HFFc6 (cell line): Measurements from ENCODE around the gene CHD1. TPM values are rescaled to one million over a fixed set of nuclear protein-coding genes. Genes with fewer than 3 reads are reported as not detected.

ENCODE experiments used
- DNase-seq: peaks from one replicate; pipeline ENCODE4 v3.0.0-alpha.2; 2018
- H3K27ac Mint-ChIP-seq: 2 replicates; pipeline ENCODE4 v1.8.0; 2020; ENCODE audit warnings: mild to moderate bottlenecking, mixed read lengths
- H3K27me3 Mint-ChIP-seq: 2 replicates; pipeline ENCODE4 v1.8.0; 2021; ENCODE audit warnings: mild to moderate bottlenecking, moderate library complexity, mixed read lengths; ENCODE audit not compliant: insufficient read depth
- H3K36me3 Mint-ChIP-seq: 2 replicates; pipeline ENCODE4 v1.8.0; 2021; ENCODE audit warnings: low read depth, mixed read lengths
- H3K4me1 Mint-ChIP-seq: 2 replicates; pipeline ENCODE4 v1.8.0; 2020; ENCODE audit warnings: low read depth, mixed read lengths
- H3K4me3 Mint-ChIP-seq: 2 replicates; pipeline ENCODE4 v1.8.0; 2020; ENCODE audit warnings: mild to moderate bottlenecking, moderate library complexity, mixed read lengths
- H3K9me3 Mint-ChIP-seq: 2 replicates; pipeline ENCODE4 v1.8.0; 2020; ENCODE audit warnings: mild to moderate bottlenecking, mixed read lengths
- total RNA-seq, 6 experiments: library from RNA; stranded (reverse); fragmentation: NEBNext Ultra II Directional; extraction: Animal tissue kit (Norgen Biotek cat#: 25700); gene quantifications; 2 replicates in 1 of 6; 3 replicates in 5 of 6; pipeline ENCODE4 v1.2.3, GENCODE V29; 2021
- TF ChIP-seq, protein P1 (sequence below): fragments of 200-600 bp; sonication (generic); IDR thresholded peaks from 2 replicates; pipeline ENCODE4 v1.5.0; 2021; ENCODE audit warnings: antibody characterized with exemption, mild to moderate bottlenecking

The CHD1 gene
- total RNA-seq, 6 experiments from 2014 or later: 18.1 to 25.0 (median 20.8) TPM

DNA sequence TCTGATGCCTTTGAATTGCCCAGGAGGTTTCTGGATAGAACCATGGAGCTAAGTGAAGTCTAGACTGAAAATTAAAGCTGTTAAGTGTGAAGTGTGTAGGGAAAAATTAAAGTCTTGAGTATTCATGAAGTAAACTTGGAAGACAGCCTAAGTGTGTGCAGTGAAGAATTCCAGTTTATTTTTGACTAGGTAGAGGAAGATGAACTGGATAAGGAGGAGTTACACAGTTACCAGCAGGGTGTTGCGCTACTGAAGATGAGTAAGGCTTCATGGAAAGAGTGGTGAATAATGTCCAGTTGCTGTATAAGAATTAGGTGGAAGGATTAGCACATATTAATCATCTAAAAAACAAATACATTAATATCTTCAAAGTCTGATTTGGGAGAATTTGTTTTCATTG lies 5.7 kb upstream of the CHD1 start:
- H3K9me3 Mint-ChIP-seq: no peaks in the 10 kb centered on the region
- H3K4me3 Mint-ChIP-seq: no peak overlapping the region
- H3K27me3 Mint-ChIP-seq: no peaks in the 10 kb centered on the region; the same call in 1 of the 2 replicates
- peak; percentile 9 for DNase-seq
- H3K27ac Mint-ChIP-seq: no peak overlapping the region
- H3K4me1 Mint-ChIP-seq: peaks cover 50% of the 10 kb centered on the region
- TF ChIP-seq, protein P1, sequence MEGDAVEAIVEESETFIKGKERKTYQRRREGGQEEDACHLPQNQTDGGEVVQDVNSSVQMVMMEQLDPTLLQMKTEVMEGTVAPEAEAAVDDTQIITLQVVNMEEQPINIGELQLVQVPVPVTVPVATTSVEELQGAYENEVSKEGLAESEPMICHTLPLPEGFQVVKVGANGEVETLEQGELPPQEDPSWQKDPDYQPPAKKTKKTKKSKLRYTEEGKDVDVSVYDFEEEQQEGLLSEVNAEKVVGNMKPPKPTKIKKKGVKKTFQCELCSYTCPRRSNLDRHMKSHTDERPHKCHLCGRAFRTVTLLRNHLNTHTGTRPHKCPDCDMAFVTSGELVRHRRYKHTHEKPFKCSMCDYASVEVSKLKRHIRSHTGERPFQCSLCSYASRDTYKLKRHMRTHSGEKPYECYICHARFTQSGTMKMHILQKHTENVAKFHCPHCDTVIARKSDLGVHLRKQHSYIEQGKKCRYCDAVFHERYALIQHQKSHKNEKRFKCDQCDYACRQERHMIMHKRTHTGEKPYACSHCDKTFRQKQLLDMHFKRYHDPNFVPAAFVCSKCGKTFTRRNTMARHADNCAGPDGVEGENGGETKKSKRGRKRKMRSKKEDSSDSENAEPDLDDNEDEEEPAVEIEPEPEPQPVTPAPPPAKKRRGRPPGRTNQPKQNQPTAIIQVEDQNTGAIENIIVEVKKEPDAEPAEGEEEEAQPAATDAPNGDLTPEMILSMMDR: no peak
- no peaks in the 10 kb centered on the region for H3K36me3 Mint-ChIP-seq

DNA sequence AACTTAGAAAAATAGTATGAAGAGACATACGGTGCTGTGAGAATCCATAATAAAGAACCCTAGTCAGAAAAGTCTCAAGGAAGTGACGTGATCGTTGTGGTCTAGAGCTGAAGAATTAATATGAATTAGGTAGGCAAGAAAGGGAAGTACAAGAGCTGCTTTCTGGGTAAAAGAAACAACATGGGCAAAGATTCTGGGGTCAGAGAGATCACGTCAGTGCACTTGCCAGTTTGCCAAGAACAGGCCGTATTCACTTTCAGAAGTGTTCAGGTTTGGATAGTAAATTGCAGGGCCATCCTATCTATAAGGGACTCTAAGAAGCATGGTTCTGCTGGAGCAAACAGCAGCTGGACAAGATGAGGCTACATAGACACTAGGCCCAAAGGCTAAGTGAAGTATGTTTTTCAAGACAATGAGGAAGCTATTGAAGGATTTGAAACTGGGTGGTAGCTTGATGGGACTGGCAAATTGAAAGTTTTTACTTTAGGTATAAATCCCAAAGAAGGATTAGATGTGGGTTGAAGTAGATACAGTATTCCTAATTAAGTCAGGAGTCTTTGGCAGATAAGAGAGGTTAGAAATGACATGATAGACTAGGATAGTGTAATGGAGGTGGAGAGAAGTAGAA lies 4.8 kb upstream of the CHD1 start:
- Mint-ChIP-seq H3K27me3 (peaks cover 4% of the 10 kb centered on the region), H3K4me1 (peaks cover 45% of the 10 kb centered on the region), H3K9me3 (no peaks in the 10 kb centered on the region), H3K4me3 (no peak overlapping the region), H3K27ac (0 out of 2 replicates have a peak overlapping the region, but pooled peaks have one; percentile 1), H3K36me3 (no peaks in the 10 kb centered on the region)
- TF ChIP-seq, protein P1: no peak
- no peak for DNase-seq

DNA sequence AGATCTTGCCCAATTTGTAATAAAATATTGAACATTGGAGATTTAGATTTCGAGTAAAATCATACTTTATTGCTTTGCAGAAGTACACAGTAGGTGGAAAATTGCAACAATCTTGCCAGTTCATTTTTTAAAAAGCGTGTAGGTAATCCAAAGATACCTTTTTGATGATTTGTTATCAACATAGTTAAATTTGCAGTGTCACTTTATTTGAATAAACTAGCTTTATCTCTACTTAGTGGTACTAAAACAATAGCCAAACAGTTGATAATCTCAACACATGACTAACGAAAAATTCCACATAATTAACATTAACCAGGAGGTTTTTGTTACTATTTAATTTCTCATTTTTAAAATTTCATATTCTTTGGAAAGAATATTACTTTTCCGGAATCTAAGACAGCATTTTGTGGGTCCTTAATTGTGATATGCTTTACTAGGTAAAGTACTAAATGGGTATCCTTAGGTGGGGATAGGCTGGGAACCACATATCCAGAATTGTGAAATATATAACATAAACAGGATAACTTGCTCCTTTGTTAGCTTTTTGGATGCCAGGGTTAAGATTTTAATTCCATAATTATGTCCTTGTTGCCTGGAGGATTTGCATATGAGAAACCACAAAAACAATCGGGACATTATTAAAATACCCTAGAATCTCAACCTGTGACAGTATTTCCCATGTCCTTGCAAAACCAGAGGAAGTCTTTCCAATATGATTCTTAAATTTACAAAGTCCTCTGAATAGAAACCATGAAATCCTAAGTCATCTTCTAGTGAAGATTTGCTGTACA lies 2.4 kb upstream of the CHD1 start:
- peaks cover 53% of the 10 kb centered on the region for H3K4me1 Mint-ChIP-seq
- H3K36me3 Mint-ChIP-seq: no peaks in the 10 kb centered on the region
- H3K27me3 Mint-ChIP-seq: peaks cover 4% of the 10 kb centered on the region
- no peaks in the 10 kb centered on the region for H3K9me3 Mint-ChIP-seq
- no peak overlapping the region; the same call in 1 of the 2 replicates for H3K4me3 Mint-ChIP-seq
- no peak overlapping the region; the same call in 1 of the 2 replicates for H3K27ac Mint-ChIP-seq
- DNase-seq: no peak
- TF ChIP-seq, protein P1: no peak

DNA sequence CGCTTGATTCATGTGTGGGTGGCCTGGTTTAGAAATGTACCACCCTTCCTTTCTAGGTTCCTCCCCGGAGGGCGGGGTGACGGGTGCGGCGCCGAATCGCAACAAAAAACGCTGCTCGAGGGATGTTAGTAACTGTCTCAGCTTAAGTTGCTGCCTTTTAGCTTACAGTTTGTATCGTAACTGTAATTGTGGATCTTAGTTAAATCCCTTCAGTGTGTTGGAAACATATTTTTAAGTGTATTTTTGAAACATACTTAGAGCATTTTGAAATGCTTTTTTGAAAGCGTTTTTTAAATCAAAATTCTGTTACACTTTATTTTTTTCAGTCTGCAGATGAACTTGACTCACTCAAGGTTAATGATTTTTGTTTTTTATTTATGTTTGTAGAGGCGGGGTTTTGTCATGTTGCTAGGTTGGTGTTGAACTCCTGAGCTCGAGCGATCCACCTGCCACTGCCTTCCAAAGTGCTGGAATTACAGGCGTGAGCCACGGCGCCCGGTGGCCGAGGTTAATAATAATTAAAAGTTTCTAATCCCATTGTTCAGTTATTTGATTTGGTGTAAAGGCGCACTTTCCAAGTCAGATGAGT lies 997 bp upstream of the CHD1 start:
- DNase-seq: no peak
- peaks cover 4% of the 10 kb centered on the region for H3K27me3 Mint-ChIP-seq
- H3K4me3 Mint-ChIP-seq: peak overlapping the region; percentile 98
- peaks cover 5% of the 10 kb centered on the region; the same call in 1 of the 2 replicates for H3K36me3 Mint-ChIP-seq
- TF ChIP-seq, protein P1: no peak
- H3K4me1 Mint-ChIP-seq: peaks cover 58% of the 10 kb centered on the region
- H3K9me3 Mint-ChIP-seq: no peaks in the 10 kb centered on the region
- H3K27ac Mint-ChIP-seq: peak overlapping the region; percentile 100

DNA sequence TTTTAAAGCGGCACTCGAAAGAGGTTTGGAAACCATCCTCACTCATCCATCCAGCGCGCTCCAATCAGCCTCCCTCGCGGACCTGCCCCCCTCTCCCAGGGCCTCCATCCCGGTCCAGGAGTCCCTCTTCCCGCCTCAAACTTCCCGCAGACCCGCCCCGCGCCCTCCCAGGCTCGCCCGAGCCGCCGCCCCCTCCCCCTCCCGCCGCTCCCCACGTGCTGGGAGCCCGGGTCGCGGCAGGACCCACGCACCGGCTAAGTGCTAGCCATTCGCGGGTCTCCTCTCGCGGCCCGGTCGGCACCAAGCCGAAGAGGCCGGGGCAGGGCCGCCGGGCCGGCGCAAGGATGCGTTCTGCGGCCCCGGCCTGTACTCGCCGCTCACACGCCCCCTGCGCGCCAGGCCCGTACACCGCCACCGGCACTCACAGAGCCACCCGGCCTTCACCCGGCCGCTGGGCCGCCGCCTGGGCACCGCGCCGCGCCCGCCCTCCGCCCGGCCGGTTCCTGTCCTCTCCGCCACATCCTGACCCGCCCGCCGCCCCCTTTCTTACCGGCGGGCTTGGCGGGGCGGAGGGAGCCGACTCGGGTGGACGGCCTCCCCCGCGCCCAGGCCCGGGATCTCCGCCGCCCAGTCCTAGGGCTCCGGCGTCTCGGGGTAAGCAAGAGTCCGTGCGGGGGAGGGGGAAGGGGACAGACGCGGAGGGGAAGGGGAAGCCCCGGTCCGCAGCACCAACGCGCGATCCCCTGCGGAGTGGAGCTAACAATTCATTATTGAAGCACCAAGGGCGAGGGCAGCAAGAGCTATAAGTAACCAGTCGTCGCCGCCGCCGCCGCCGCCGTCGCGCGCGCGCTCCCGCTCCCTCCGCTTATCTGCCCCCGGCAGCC lies 576 bp downstream of the CHD1 start:
- H3K4me1 Mint-ChIP-seq: peaks cover 43% of the 10 kb centered on the region
- DNase-seq: peak; percentile 29
- H3K27me3 Mint-ChIP-seq: peaks cover 4% of the 10 kb centered on the region
- no peaks in the 10 kb centered on the region for H3K9me3 Mint-ChIP-seq
- H3K27ac Mint-ChIP-seq: peak overlapping the region; percentile 100
- TF ChIP-seq, protein P1: 0 out of 2 replicates have a peak, but pooled peaks have one; percentile 8
- H3K4me3 Mint-ChIP-seq: peak overlapping the region; percentile 98
- H3K36me3 Mint-ChIP-seq: peaks cover 5% of the 10 kb centered on the region; the same call in 1 of the 2 replicates
